ENCODE measurements around the gene USP40.

Gene USP40

GRCh38 chr2:233426619-233427342 is 139.8 kb downstream of the USP40 start:
- no peak overlapping the region for H2AFZ ChIP-seq (ENCODE audit: low read length)
- H3K4me1 ChIP-seq (ENCODE audit: insufficient read depth, low read length, poor library complexity, severe bottlenecking) = peaks cover 19% of the 10 kb centered on the region
- H4K20me1 ChIP-seq (ENCODE audit: insufficient read depth, low read length, poor library complexity, severe bottlenecking) = peaks cover 18% of the 10 kb centered on the region
- no peak overlapping the region for H3K4me3 ChIP-seq (ENCODE audit: low read length, poor library complexity, severe bottlenecking)
- H3K9ac ChIP-seq (ENCODE audit: low read depth, low read length, poor library complexity, severe bottlenecking) = no peak overlapping the region
- TF ChIP-seq CTCF (conservative IDR thresholded peaks at IDR 0.05; ENCODE audit: low read length) (no peak), EZH2phosphoT487 (IDR thresholded peaks at IDR 0.05; ENCODE audit: borderline replicate concordance) (no peak)
- H3K36me3 ChIP-seq (ENCODE audit: insufficient read depth, low read length) = peaks cover 24% of the 10 kb centered on the region; the same call in 1 of the 2 replicates
- no peaks in the 10 kb centered on the region for H3F3A ChIP-seq (ENCODE audit: low read depth)
- peaks cover 96% of the 10 kb centered on the region for H3K79me2 ChIP-seq (ENCODE audit: insufficient read depth, low read length)
- 0 out of 2 replicates have a peak, but pooled peaks cover 6% of the 10 kb centered on the region for H3K9me3 ChIP-seq (ENCODE audit: insufficient read depth, low read depth, low read length)
- H3K27me3 ChIP-seq (ENCODE audit: insufficient read depth, low read length, poor library complexity, severe bottlenecking) = no peaks in the 10 kb centered on the region
- H3K9me2 ChIP-seq (replicated peaks; ENCODE audit: low read depth, low read length) = no peaks in the 10 kb centered on the region
- no peak overlapping the region for H3K4me2 ChIP-seq (ENCODE audit: low read depth, low read length, poor library complexity, severe bottlenecking)

Data from Loucy (cell line).